Body of pancreas (tissue), 4 donors: ENCODE results near the gene CTRL.

Source experiments
- POLR2A ChIP-seq, 3 donors: fragments of 450-650 bp; IDR thresholded peaks; one replicate each; pipeline ENCODE4 v1.6.1; 2016; ENCODE audit warnings: antibody characterized with exemption in 3 of 3, mild to moderate bottlenecking in 2 of 3
- TF ChIP-seq, protein P1 (sequence below), 7 experiments: fragments of 450-650 bp in 4 of 7; fragments of 200-600 bp in 3 of 7; sonication (generic) in 3 of 7; IDR thresholded peaks; one replicate each; pipeline ENCODE4 v1.5.1; 2016 to 2019; ENCODE audit warnings: antibody characterized with exemption in 7 of 7

DNA sequence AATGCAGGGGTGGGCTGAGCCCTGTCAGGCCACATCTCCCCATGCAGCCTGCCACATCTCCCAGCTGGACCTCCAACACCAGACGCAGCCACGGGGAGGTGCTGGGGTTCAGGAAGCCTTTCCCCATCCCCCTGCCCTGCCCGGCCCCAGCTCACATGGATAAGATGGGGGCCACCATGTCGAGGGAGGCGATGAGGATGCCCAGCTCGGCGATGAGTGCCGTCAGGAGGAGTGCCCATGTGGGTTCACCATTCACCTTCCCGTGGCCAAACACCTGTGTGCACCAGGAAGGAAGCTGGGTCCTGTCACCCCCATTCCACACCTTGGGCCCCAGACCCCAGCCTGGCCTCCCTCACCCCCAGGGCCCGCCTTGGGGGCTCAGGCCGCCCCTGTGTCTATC is 18.0 kb upstream of the CTRL start:
- TF ChIP-seq POLR2A (IDR thresholded peaks at IDR 0.05) = no peak
- TF ChIP-seq, protein P1, sequence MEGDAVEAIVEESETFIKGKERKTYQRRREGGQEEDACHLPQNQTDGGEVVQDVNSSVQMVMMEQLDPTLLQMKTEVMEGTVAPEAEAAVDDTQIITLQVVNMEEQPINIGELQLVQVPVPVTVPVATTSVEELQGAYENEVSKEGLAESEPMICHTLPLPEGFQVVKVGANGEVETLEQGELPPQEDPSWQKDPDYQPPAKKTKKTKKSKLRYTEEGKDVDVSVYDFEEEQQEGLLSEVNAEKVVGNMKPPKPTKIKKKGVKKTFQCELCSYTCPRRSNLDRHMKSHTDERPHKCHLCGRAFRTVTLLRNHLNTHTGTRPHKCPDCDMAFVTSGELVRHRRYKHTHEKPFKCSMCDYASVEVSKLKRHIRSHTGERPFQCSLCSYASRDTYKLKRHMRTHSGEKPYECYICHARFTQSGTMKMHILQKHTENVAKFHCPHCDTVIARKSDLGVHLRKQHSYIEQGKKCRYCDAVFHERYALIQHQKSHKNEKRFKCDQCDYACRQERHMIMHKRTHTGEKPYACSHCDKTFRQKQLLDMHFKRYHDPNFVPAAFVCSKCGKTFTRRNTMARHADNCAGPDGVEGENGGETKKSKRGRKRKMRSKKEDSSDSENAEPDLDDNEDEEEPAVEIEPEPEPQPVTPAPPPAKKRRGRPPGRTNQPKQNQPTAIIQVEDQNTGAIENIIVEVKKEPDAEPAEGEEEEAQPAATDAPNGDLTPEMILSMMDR (IDR thresholded peaks at IDR 0.05) = no peak
